SK-N-SH (cell line): Measurements from ENCODE around the gene LTF.

Experiments used
- CTCF ChIP-seq: fragments of 200-600 bp; sonication (generic); IDR thresholded peaks from 2 replicates; pipeline ENCODE4 v1.6.1; 2017; ENCODE audit warnings: antibody characterized with exemption, mild to moderate bottlenecking, moderate library complexity
- EP300 ChIP-seq, 2 experiments: IDR thresholded peaks; 2 replicates each; pipeline versions ENCODE4 v1.4.0 to v1.6.1; 2012; ENCODE audit warnings: borderline replicate concordance in 1 of 2, low read depth in 1 of 2, low read length in 1 of 2
- MAX ChIP-seq: IDR thresholded peaks from 2 replicates; pipeline ENCODE4 v1.4.0; 2012; ENCODE audit warnings: low read depth
- MXI1 ChIP-seq: IDR thresholded peaks from 2 replicates; pipeline ENCODE4 v1.6.1; 2012; ENCODE audit warnings: mild to moderate bottlenecking, low read depth, low read length, improper control_type of control experiment
- POLR2AphosphoS5 ChIP-seq: IDR thresholded peaks from 2 replicates; pipeline ENCODE4 v1.6.1; 2012; ENCODE audit warnings: low read depth, low read length
- RFX5 ChIP-seq: IDR thresholded peaks from 2 replicates; pipeline ENCODE4 v1.6.1; 2012; ENCODE audit warnings: mild to moderate bottlenecking, improper control_type of control experiment, low read length
- SMC3 ChIP-seq: IDR thresholded peaks from 2 replicates; pipeline ENCODE4 v1.6.1; 2012; ENCODE audit warnings: low read depth, low read length, improper control_type of control experiment
- TEAD4 ChIP-seq: IDR thresholded peaks from 2 replicates; pipeline ENCODE4 v1.4.0; 2012; ENCODE audit warnings: mild to moderate bottlenecking, borderline replicate concordance; ENCODE audit not compliant: insufficient read depth

- TF ChIP-seq CTCF (no peak), MXI1 (no peak), TEAD4 (no peak), SMC3 (no peak), RFX5 (no peak), EP300 (IDR thresholded peaks at IDR 0.05; ENCODE audit: borderline replicate concordance in 1 of 2, low read depth in 1 of 2, low read length in 1 of 2) (no peak), MAX (no peak), POLR2AphosphoS5 (no peak)
Measured at GRCh38 chr3:46407970-46408369, 56.7 kb downstream of the LTF start.
